BE2C (cell line): ENCODE data around the gene COX7A2.

Experiments used
- DNase-seq: peaks from one replicate; pipeline ENCODE4 v3.0.0-alpha.2; 2020
- H3K27me3 ChIP-seq: fragments of 250-450 bp; sonication (Bioruptor Pico); 2 replicates; pipeline ENCODE4 v1.5.1; 2020; ENCODE audit warnings: mild to moderate bottlenecking
- H3K36me3 ChIP-seq: fragments of 250-450 bp; sonication (Bioruptor Pico); 2 replicates; pipeline ENCODE4 v1.5.1; 2020; ENCODE audit warnings: mild to moderate bottlenecking
- H3K4me1 ChIP-seq: fragments of 250-450 bp; sonication (Bioruptor Pico); 2 replicates; pipeline ENCODE4 v1.5.1; 2020
- H3K4me3 ChIP-seq: 2 replicates; pipeline ENCODE4 v1.5.1; 2011; ENCODE audit warnings: low read depth, low read length
- H3K9me3 ChIP-seq: fragments of 250-450 bp; sonication (Bioruptor Pico); 2 replicates; pipeline ENCODE4 v1.5.1; 2020
- CTCF ChIP-seq: IDR thresholded peaks from 2 replicates; pipeline ENCODE4 v1.5.1; 2012; ENCODE audit warnings: mild to moderate bottlenecking, low read depth, low read length

The COX7A2 gene

DNA sequence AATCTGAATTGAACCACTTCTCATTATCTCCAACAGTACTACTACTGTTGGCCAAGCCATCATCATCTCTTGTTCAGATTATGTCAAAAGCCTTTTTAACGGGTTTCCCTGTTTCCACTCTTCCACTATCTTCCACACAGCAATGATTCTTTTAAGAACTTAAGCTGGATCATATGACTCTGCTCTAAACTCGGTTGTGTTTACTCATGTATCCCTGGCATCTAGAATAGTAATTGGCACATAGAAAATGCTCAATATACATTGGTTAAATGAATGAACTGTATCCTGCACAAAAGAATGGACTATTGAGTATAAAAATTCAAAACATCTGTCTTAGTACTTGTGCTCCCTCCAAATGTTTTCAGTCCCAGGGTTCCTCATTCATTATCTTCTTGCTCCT lies 2.8 kb upstream of the COX7A2 start:
- TF ChIP-seq CTCF, result no peak
- peaks cover 5% of the 10 kb centered on the region; the same call in 1 of the 2 replicates for H3K36me3 ChIP-seq
- DNase-seq, result no peak
- H3K4me3 ChIP-seq, result no peak overlapping the region
- no peaks in the 10 kb centered on the region for H3K9me3 ChIP-seq
- no peaks in the 10 kb centered on the region for H3K4me1 ChIP-seq
- H3K27me3 ChIP-seq, result peaks cover 10% of the 10 kb centered on the region; the same call in 1 of the 2 replicates

DNA sequence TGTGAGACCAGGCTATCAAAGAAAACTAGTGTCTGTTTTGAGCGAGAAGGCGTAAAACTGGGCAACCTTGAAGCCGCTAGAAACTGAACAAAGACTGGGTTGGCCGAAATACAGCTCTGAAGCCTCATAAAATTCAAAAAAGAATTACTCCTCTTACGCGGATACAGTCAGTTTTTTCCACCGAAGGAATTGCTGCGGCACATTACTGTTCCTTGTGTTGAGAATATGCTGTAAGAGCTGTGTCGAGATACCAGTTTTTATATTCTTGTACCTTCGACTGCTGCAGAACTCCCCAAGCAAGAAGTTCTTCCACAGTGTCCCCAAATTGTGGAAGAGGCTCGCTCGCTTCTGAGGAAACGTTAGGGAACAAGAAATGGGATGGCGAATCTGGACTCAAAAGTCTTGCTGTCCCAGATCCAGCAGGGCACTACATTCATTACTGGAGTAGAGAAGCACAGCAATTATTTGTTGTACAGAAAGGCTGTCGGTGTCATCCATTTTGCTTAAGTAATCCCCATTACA lies 523 bp upstream of the COX7A2 start:
- H3K4me3 ChIP-seq, result peak overlapping the region; percentile 79
- peaks cover 10% of the 10 kb centered on the region; the same call in 1 of the 2 replicates for H3K27me3 ChIP-seq
- no peaks in the 10 kb centered on the region for H3K9me3 ChIP-seq
- H3K4me1 ChIP-seq, result no peaks in the 10 kb centered on the region
- TF ChIP-seq CTCF, result no peak
- H3K36me3 ChIP-seq, result peaks cover 16% of the 10 kb centered on the region
- DNase-seq, result no peak

- DNase-seq, result no peak
- Histone ChIP-seq H3K4me1 (no peaks in the 10 kb centered on the region), H3K27me3 (no peaks in the 10 kb centered on the region), H3K9me3 (no peaks in the 10 kb centered on the region), H3K4me3 (no peak overlapping the region), H3K36me3 (peaks cover 21% of the 10 kb centered on the region)
- TF ChIP-seq CTCF, result no peak
These were observed 7.0 kb downstream of the COX7A2 start for GRCh38 chr6:75236630-75237029.

DNA sequence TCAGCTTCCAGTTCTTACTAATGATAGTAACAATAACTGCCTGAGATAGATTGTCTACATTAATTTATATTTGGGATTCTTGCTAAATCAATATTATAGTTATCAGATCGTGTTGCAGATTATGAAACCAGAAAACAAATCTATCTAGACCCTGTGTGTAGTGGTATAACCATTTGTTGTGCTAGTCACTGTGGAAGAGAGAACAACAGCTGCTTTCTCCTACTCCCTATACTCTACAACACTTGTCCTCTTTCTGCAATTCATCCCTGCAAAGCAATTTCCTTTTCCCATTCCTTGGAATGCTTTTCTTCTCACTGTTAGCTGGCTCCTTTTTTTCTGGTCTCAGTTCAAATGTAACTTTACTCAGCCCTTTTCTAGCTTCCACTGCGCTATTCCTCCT lies 8.3 kb downstream of the COX7A2 start:
- H3K36me3 ChIP-seq, result peaks cover 15% of the 10 kb centered on the region
- no peaks in the 10 kb centered on the region for H3K4me1 ChIP-seq
- H3K9me3 ChIP-seq, result no peaks in the 10 kb centered on the region
- DNase-seq, result no peak
- no peaks in the 10 kb centered on the region for H3K27me3 ChIP-seq
- H3K4me3 ChIP-seq, result no peak overlapping the region
- TF ChIP-seq CTCF, result no peak

DNA sequence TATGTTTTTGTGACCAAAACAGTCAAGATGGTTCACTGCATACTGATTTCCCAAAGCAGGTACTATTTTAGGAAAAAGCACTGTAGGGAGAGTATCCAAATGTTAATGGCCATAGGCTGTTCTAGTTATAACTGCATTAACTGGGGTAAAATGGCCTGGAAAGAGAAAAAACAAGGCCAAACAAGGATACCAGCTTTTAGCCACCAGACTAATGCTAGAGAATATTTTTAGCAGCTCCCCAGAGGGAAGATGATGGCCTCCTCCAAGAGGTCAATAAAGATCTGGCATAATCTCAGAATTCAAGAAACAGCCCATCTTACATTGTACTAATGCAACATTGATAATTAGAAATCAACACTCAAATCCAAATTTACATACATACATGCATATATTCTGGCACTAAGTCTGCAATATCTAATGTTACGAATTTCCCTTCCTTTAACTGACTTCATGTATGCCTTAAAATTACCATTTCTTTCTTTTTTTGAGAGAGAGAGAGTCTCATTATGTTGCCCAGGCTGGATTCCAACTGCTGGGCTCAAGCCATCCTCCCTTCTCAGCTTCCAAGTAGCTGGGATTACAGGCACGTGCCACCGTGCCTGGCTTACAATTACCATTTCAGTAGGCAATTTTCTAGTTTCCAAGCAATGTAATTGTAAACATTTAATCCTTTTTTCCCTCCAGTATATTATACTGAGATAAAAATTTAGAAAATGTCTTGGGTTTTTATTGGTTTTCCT lies 9.3 kb downstream of the COX7A2 start:
- Histone ChIP-seq H3K4me3 (no peak overlapping the region), H3K36me3 (peaks cover 9% of the 10 kb centered on the region), H3K4me1 (no peaks in the 10 kb centered on the region), H3K27me3 (no peaks in the 10 kb centered on the region), H3K9me3 (no peaks in the 10 kb centered on the region)
- DNase-seq, result no peak
- no peak for TF ChIP-seq CTCF

- no peaks in the 10 kb centered on the region for H3K4me1 ChIP-seq
- H3K36me3 ChIP-seq, result peaks cover 4% of the 10 kb centered on the region; the same call in 1 of the 2 replicates
- no peak for DNase-seq
- no peak overlapping the region for H3K4me3 ChIP-seq
- no peak for TF ChIP-seq CTCF
- no peaks in the 10 kb centered on the region for H3K9me3 ChIP-seq
- H3K27me3 ChIP-seq, result no peaks in the 10 kb centered on the region
These were observed 10.4 kb downstream of the COX7A2 start for GRCh38 chr6:75233092-75233615.
